ENCODE measurements around the gene ANKRD29.

ANKRD29 gene

GRCh38 chr18:23662309-23663263 lies at the start of gene ANKRD29:
ANKRD29 (minus strand) TSS chr18:23662911; CDS start chr18:23662730, 181 bp downstream.
- DNase-seq (ENCODE audit: low spot score), result peak; percentile 57

- no peak for DNase-seq (ENCODE audit: low spot score)
Measured at GRCh38 chr18:23712445-23712844, 49.7 kb upstream of the ANKRD29 start.

GRCh38 chr18:23711426-23711825 lies 48.7 kb upstream of the ANKRD29 start:
- DNase-seq (ENCODE audit: low spot score), result no peak

- DNase-seq (ENCODE audit: low spot score), result no peak
Measured at GRCh38 chr18:23710946-23711345, 48.2 kb upstream of the ANKRD29 start.

GRCh38 chr18:23710068-23710527 lies 47.4 kb upstream of the ANKRD29 start:
- DNase-seq (ENCODE audit: low spot score), result no peak

- DNase-seq (ENCODE audit: low spot score), result no peak
Measured at GRCh38 chr18:23706971-23707640, 44.4 kb upstream of the ANKRD29 start.

- no peak for DNase-seq (ENCODE audit: low spot score)
Measured at GRCh38 chr18:23704806-23705205, 42.1 kb upstream of the ANKRD29 start.

GRCh38 chr18:23703987-23704384 lies 41.3 kb upstream of the ANKRD29 start:
- DNase-seq (ENCODE audit: low spot score), result no peak

- peak; percentile 79 for DNase-seq (ENCODE audit: low spot score)
Measured at GRCh38 chr18:23703057-23703986, 40.6 kb upstream of the ANKRD29 start.

GRCh38 chr18:23702606-23703005 lies 39.9 kb upstream of the ANKRD29 start:
- DNase-seq (ENCODE audit: low spot score), result no peak

- no peak for DNase-seq (ENCODE audit: low spot score)
Measured at GRCh38 chr18:23701544-23702064, 38.9 kb upstream of the ANKRD29 start.

GRCh38 chr18:23701017-23701416 lies 38.3 kb upstream of the ANKRD29 start:
- DNase-seq (ENCODE audit: low spot score), result no peak

- no peak for DNase-seq (ENCODE audit: low spot score)
Measured at GRCh38 chr18:23694637-23695430, 32.1 kb upstream of the ANKRD29 start.

GRCh38 chr18:23693846-23694245 lies 31.1 kb upstream of the ANKRD29 start:
- no peak for DNase-seq (ENCODE audit: low spot score)

- DNase-seq (ENCODE audit: low spot score), result no peak
Measured at GRCh38 chr18:23690505-23691068, 27.9 kb upstream of the ANKRD29 start.

- no peak for DNase-seq (ENCODE audit: low spot score)
Measured at GRCh38 chr18:23689616-23690504, 27.1 kb upstream of the ANKRD29 start.

- peak; percentile 51 for DNase-seq (ENCODE audit: low spot score)
Measured at GRCh38 chr18:23689031-23689615, 26.4 kb upstream of the ANKRD29 start, which contains the start of gene LAMA3. LAMA3 (plus strand) TSS chr18:23689453; CDS start chr18:23689684, 231 bp downstream.

GRCh38 chr18:23688528-23688927 lies 25.8 kb upstream of the ANKRD29 start:
- DNase-seq (ENCODE audit: low spot score), result no peak
